Prostate gland (tissue), 2 donors: ENCODE results near the gene CCDC122.

Experiments used
- POLR2AphosphoS5 ChIP-seq: sonication (generic); formaldehyde crosslinking; IDR thresholded peaks from one replicate; pipeline ENCODE4 v1.6.1; 2017; ENCODE audit warnings: antibody characterized with exemption
- TF ChIP-seq, protein P1 (sequence below), 4 experiments: fragments of 200-600 bp in 2 of 4; fragments of 450-650 bp in 2 of 4; sonication (generic) in 2 of 4; IDR thresholded peaks; 1 replicate in 3 of 4; 2 replicates in 1 of 4; pipeline ENCODE4 v1.5.1; 2016 to 2019; ENCODE audit warnings: antibody characterized with exemption in 4 of 4, mild to moderate bottlenecking in 2 of 4, moderate library complexity in 2 of 4

DNA sequence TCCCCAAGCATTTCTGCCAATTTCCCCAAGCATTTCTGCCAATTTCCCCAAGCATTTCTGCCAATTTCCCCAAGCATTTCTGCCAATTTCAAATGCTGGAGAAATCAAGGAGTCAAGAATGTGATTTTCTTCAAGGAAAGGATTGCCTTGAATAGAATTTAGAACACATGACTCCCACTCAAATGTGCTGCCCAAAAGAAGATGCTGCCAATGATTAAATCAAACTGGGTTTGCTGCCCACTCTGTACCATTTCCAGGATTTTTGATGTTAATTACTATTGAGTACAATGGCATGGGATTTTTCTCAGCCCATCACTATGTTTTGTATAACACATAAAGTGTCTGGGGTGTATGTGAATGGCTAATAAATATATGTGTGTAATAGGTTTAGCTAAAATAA lies 70.9 kb downstream of the CCDC122 start:
- TF ChIP-seq, protein P1, sequence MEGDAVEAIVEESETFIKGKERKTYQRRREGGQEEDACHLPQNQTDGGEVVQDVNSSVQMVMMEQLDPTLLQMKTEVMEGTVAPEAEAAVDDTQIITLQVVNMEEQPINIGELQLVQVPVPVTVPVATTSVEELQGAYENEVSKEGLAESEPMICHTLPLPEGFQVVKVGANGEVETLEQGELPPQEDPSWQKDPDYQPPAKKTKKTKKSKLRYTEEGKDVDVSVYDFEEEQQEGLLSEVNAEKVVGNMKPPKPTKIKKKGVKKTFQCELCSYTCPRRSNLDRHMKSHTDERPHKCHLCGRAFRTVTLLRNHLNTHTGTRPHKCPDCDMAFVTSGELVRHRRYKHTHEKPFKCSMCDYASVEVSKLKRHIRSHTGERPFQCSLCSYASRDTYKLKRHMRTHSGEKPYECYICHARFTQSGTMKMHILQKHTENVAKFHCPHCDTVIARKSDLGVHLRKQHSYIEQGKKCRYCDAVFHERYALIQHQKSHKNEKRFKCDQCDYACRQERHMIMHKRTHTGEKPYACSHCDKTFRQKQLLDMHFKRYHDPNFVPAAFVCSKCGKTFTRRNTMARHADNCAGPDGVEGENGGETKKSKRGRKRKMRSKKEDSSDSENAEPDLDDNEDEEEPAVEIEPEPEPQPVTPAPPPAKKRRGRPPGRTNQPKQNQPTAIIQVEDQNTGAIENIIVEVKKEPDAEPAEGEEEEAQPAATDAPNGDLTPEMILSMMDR (IDR thresholded peaks at IDR 0.05) = no peak
- TF ChIP-seq POLR2AphosphoS5 = no peak
